HepG2 (cell line): ENCODE data around the gene ETFA. TPM values are rescaled to one million over a fixed set of nuclear protein-coding genes. Genes with fewer than 3 reads are reported as not detected.

ENCODE experiments used
- AGO1 ChIP-seq: fragments of 200-400 bp; formaldehyde crosslinking; IDR thresholded peaks from 2 replicates; pipeline ENCODE4 v1.6.1; 2017; ENCODE audit warnings: mild to moderate bottlenecking, low read depth, low read length, moderate library complexity; ENCODE audit not compliant: poor library complexity, severe bottlenecking
- E2F1 ChIP-seq: sonication (generic); formaldehyde crosslinking; IDR thresholded peaks from 2 replicates; pipeline ENCODE4 v1.5.0; 2020; ENCODE audit warnings: missing genetic modification reagents
- IKZF1 ChIP-seq: fragments of 450-650 bp; IDR thresholded peaks from 2 replicates; pipeline ENCODE4 v1.7.1; 2016
- KDM3A ChIP-seq: IDR thresholded peaks from 2 replicates; pipeline ENCODE4 v1.6.1; 2018; ENCODE audit warnings: low read depth, missing compliant biosample characterization
- NR2C2 ChIP-seq: sonication (generic); formaldehyde crosslinking; IDR thresholded peaks from 2 replicates; pipeline ENCODE4 v1.4.0; 2020; ENCODE audit warnings: missing genetic modification reagents, mild to moderate bottlenecking, moderate library complexity, borderline replicate concordance
- NR2F6 ChIP-seq, 2 experiments: IDR thresholded peaks; 2 replicates each; pipeline ENCODE4 v1.6.1; 2016; ENCODE audit warnings: antibody characterized with exemption in 1 of 2, mild to moderate bottlenecking in 1 of 2
- POLR2AphosphoS5 ChIP-seq: IDR thresholded peaks from 2 replicates; pipeline ENCODE4 v1.6.1; 2012; ENCODE audit warnings: low read depth, low read length
- PPARG ChIP-seq: conservative IDR thresholded peaks from 2 replicates; pipeline ENCODE4 v1.6.1; 2016; ENCODE audit warnings: missing biosample characterization, missing genetic modification reagents
- RXRB ChIP-seq: IDR thresholded peaks from 2 replicates; pipeline ENCODE4 v1.6.1; 2016; ENCODE audit warnings: borderline replicate concordance, missing genetic modification reagents, missing compliant biosample characterization
- SALL2 ChIP-seq: sonication (generic); formaldehyde crosslinking; IDR thresholded peaks from 2 replicates; pipeline ENCODE4 v1.8.1; 2023; ENCODE audit warnings: mild to moderate bottlenecking, missing genetic modification reagents, inconsistent platforms
- SAP130 ChIP-seq: IDR thresholded peaks from 2 replicates; pipeline ENCODE4 v1.6.1; 2016; ENCODE audit warnings: low read depth
- TEAD3 ChIP-seq: optimal IDR thresholded peaks from 2 replicates; pipeline ENCODE3; 2016; ENCODE audit warnings: borderline replicate concordance
- ZKSCAN1 ChIP-seq: fragments of 150-350 bp; IDR thresholded peaks from 2 replicates; pipeline ENCODE4 v1.6.1; 2014; ENCODE audit warnings: low read length
- ZNF224 ChIP-seq: sonication (generic); formaldehyde crosslinking; IDR thresholded peaks from 2 replicates; pipeline ENCODE4 v1.5.0; 2020; ENCODE audit warnings: mild to moderate bottlenecking, missing genetic modification reagents
- ZNF331 ChIP-seq: sonication (generic); formaldehyde crosslinking; IDR thresholded peaks from 2 replicates; pipeline ENCODE4 v1.4.0; 2020; ENCODE audit warnings: missing genetic modification reagents
- ZNF580 ChIP-seq: IDR thresholded peaks from 2 replicates; pipeline ENCODE4 v1.6.1; 2016; ENCODE audit warnings: low read depth, borderline replicate concordance
- ZNF639 ChIP-seq: conservative IDR thresholded peaks from 2 replicates; pipeline ENCODE4 v1.6.1; 2018; ENCODE audit warnings: missing genetic modification reagents
- ZNF670 ChIP-seq: sonication (generic); formaldehyde crosslinking; IDR thresholded peaks from 2 replicates; pipeline ENCODE4 v1.8.0; 2022; ENCODE audit warnings: mild to moderate bottlenecking, missing genetic modification reagents, borderline replicate concordance
- ZNF75D ChIP-seq: sonication (generic); formaldehyde crosslinking; IDR thresholded peaks from 2 replicates; pipeline ENCODE4 v1.8.1; 2023; ENCODE audit warnings: missing genetic modification reagents, mild to moderate bottlenecking, borderline replicate concordance
- ZNF780A ChIP-seq: sonication (generic); formaldehyde crosslinking; IDR thresholded peaks from 2 replicates; pipeline ENCODE4 v1.8.0; 2022; ENCODE audit warnings: mild to moderate bottlenecking, missing genetic modification reagents, moderate library complexity
- ZNF782 ChIP-seq: sonication (generic); formaldehyde crosslinking; IDR thresholded peaks from 2 replicates; pipeline ENCODE4 v1.4.0; 2020; ENCODE audit warnings: missing genetic modification reagents, mild to moderate bottlenecking, borderline replicate concordance
- ZZZ3 ChIP-seq: sonication (generic); formaldehyde crosslinking; IDR thresholded peaks from 2 replicates; pipeline ENCODE4 v1.4.0; 2020; ENCODE audit warnings: missing genetic modification reagents, mild to moderate bottlenecking, borderline replicate concordance
- polyA plus RNA-seq, 8 experiments: library from polyadenylated mRNA; depleted of rRNA in 3 of 8; stranded (reverse) in 7 of 8; unstranded in 1 of 8; fragments of >200 nt; fragmentation: Illumina TruSeq in 4 of 8; extraction: Trizol in 4 of 8; gene quantifications; 2 replicates each; pipeline versions ENCODE4 v1.2.1 to v1.2.3, GENCODE V29; 2011 to 2016; ENCODE audit warnings: low read depth in 4 of 8, missing spikeins in 1 of 8, mixed read lengths in 1 of 8; ENCODE audit not compliant: insufficient read depth in 1 of 8
- total RNA-seq, 5 experiments: library from RNA; depleted of rRNA; stranded (reverse); fragments of >200 nt; fragmentation: Illumina TruSeq; extraction: Trizol; gene quantifications; 2 replicates each; pipeline ENCODE4 v1.2.3, GENCODE V29; 2016; ENCODE audit warnings: low read depth in 1 of 5

ETFA gene
- total and polyA plus RNA-seq, 2 of the 13 experiments (the other 11 are each of a cell fraction or from before 2014, with no cell fraction given) = 291 to 396 TPM

GRCh38 chr15:76195506-76196268, 115.6 kb downstream of the ETFA start (continued):
- no peak for TF ChIP-seq ZNF580
- peak; percentile 7 for TF ChIP-seq TEAD3 (CRISPR knock-in tag)
- no peak for TF ChIP-seq IKZF1
- TF ChIP-seq ZNF670 (CRISPR knock-in tag) = no peak
- no peak for TF ChIP-seq ZZZ3 (CRISPR knock-in tag)
- TF ChIP-seq ZKSCAN1 = no peak
- 0 out of 2 replicates have a peak, but pooled peaks have one; percentile 28 for TF ChIP-seq ZNF331 (CRISPR knock-in tag)
- no peak for TF ChIP-seq POLR2AphosphoS5
- no peak for TF ChIP-seq ZNF782 (CRISPR knock-in tag)
- TF ChIP-seq PPARG (CRISPR knock-in tag) = peak; percentile 60; the same call in 1 of the 2 replicates
- no peak for TF ChIP-seq E2F1 (CRISPR knock-in tag)
- no peak for TF ChIP-seq ZNF639 (CRISPR knock-in tag)
- TF ChIP-seq RXRB (CRISPR knock-in tag) = peak; percentile 35
- TF ChIP-seq ZNF780A (CRISPR knock-in tag) = no peak
- peak; percentile 16; the same call in 1 of the 2 replicates for TF ChIP-seq NR2C2
- no peak for TF ChIP-seq KDM3A (CRISPR knock-in tag)
- peak; percentile 29; the same call in 1 of the 2 replicates for TF ChIP-seq SAP130
- TF ChIP-seq ZNF75D (CRISPR knock-in tag) = no peak
- TF ChIP-seq NR2F6 (IDR thresholded peaks at IDR 0.05) = 0 out of 2 replicates have a peak, but pooled peaks have one; percentile 28
- 0 out of 2 replicates have a peak, but pooled peaks have one; percentile 8 for TF ChIP-seq NR2F6 (CRISPR knock-in tag; IDR thresholded peaks at IDR 0.05)
- TF ChIP-seq ZNF224 (CRISPR knock-in tag) = no peak
- 0 out of 2 replicates have a peak, but pooled peaks have one; percentile 6 for TF ChIP-seq SALL2 (CRISPR knock-in tag)
- TF ChIP-seq AGO1 = no peak
